Measurements from ENCODE around the gene PDE6A.

PDE6A gene

DNA sequence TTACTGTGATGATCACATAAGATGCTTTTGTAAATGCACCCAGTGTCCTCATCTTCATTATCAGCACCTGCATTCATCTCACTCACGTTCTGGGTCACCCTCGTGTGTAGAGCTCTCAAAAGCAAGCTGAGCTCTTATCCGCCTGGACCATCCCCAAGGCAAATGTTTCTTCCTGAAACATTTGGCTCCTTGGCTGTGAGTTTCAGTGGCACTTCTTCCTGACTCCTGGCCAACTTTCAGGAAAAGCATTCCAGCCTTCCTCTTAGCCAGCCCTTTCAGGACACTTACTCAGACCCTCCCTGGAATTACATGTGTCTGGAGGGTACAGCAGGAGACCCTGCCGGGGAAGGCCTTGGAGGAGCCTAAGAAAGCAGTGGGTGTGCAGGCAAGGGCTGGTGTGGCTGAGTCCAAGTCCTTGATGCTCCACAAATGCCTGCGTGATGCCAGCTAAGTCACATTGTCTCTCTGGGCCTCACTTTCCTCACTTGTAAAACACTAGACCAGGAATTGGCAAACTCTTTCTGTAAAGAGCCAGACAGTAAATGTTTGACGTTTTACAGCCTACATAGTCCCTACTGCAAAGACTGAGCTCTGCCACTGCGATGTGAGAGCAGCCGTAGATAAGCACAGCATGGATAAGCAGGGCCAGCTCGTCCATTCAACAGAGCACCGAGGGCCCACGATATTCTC is 72.1 kb downstream of the PDE6A start:
- DNase-seq (ENCODE audit: low spot score), result no peak
- in situ Hi-C loops (cut with MboI; ENCODE audit: low sequenced_read_pairs, unreplicated experiment), result no loop called here
- TF ChIP-seq, protein P1, sequence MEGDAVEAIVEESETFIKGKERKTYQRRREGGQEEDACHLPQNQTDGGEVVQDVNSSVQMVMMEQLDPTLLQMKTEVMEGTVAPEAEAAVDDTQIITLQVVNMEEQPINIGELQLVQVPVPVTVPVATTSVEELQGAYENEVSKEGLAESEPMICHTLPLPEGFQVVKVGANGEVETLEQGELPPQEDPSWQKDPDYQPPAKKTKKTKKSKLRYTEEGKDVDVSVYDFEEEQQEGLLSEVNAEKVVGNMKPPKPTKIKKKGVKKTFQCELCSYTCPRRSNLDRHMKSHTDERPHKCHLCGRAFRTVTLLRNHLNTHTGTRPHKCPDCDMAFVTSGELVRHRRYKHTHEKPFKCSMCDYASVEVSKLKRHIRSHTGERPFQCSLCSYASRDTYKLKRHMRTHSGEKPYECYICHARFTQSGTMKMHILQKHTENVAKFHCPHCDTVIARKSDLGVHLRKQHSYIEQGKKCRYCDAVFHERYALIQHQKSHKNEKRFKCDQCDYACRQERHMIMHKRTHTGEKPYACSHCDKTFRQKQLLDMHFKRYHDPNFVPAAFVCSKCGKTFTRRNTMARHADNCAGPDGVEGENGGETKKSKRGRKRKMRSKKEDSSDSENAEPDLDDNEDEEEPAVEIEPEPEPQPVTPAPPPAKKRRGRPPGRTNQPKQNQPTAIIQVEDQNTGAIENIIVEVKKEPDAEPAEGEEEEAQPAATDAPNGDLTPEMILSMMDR (IDR thresholded peaks at IDR 0.05; ENCODE audit: borderline replicate concordance, control extremely low read depth, extremely low read depth, insufficient read depth, missing control alignments), result no peak

GRCh38 chr5:149871471-149871870 is 73.1 kb downstream of the PDE6A start:
- in situ Hi-C loops (cut with MboI; ENCODE audit: low sequenced_read_pairs, unreplicated experiment), result no loop called here
- TF ChIP-seq, protein P1 (IDR thresholded peaks at IDR 0.05; ENCODE audit: borderline replicate concordance, control extremely low read depth, extremely low read depth, insufficient read depth, missing control alignments), result no peak

GRCh38 chr5:149870697-149871096 is 73.9 kb downstream of the PDE6A start:
- in situ Hi-C loops (cut with MboI; ENCODE audit: low sequenced_read_pairs, unreplicated experiment), result no loop called here
- TF ChIP-seq, protein P1 (IDR thresholded peaks at IDR 0.05; ENCODE audit: borderline replicate concordance, control extremely low read depth, extremely low read depth, insufficient read depth, missing control alignments), result no peak
- DNase-seq (ENCODE audit: low spot score), result no peak

More at GRCh38 chr5:149871471-149871870, 73.1 kb downstream of the PDE6A start:
- no peak for DNase-seq (ENCODE audit: low spot score)

DNA sequence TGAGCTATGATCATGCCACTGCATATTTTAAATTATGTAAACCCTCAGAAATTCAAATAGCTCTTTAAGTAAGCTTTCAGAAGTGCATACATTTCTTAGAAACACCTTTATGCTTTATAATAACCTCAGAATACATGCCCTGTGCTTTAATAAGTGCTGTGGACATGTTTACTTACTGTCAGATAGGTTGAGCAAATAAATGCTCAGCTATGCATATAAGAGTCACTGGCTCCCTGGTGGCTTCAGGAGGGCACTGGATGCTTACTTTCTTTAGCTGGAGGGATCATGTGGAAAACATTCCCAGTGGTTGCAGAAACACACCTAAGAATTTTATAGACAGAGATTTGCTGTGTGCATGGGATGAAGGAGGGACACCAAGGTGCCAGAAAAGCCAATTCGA is 74.4 kb downstream of the PDE6A start:
- in situ Hi-C loops (cut with MboI; ENCODE audit: low sequenced_read_pairs, unreplicated experiment), result no loop called here
- no peak for DNase-seq (ENCODE audit: low spot score)
- TF ChIP-seq, protein P1 (IDR thresholded peaks at IDR 0.05; ENCODE audit: borderline replicate concordance, control extremely low read depth, extremely low read depth, insufficient read depth, missing control alignments), result no peak

DNA sequence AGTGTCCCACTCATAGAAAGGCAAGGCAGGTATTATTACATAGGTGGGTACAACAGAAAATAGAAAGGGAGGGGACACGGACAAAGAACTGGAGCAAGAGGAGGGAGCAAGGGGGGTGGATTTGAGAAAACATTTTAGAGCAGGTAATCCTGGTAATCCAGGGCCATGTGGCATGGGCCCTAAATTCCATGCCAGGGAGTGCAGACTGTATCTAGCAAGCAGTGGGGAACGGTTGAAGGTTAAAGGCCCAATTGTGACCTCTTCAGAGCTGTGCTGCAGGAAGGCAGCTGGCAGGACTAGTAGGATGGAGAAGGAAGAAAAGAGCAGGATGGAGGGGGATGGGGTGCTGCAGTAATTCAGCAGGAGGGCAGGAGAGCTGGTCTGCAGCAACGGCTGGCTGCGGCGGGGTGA is 75.2 kb downstream of the PDE6A start:
- DNase-seq (ENCODE audit: low spot score), result no peak
- in situ Hi-C loops (cut with MboI; ENCODE audit: low sequenced_read_pairs, unreplicated experiment), result no loop called here
- TF ChIP-seq, protein P1 (IDR thresholded peaks at IDR 0.05; ENCODE audit: borderline replicate concordance, control extremely low read depth, extremely low read depth, insufficient read depth, missing control alignments), result no peak

DNA sequence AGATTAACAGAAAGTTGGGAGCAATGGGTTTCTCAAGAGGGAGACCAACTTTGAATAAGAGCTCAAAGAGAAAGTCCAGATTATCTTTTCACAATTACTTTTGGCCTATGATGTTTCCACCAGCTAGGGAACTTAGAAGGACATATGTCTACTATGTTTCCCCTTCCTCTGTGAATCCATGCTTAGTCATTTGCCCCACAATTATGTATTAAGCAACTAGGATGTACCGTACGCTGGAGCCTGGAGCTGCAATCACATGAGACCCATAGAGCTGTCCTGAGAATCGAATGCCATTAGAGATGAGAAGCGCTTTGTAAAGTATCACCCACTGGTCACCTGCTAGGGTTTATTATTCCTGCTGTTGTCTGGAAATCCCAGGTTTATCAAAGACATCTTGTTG is 78.8 kb downstream of the PDE6A start:
- in situ Hi-C loops (cut with MboI; ENCODE audit: low sequenced_read_pairs, unreplicated experiment), result no loop called here
- no peak for DNase-seq (ENCODE audit: low spot score)
- TF ChIP-seq, protein P1 (IDR thresholded peaks at IDR 0.05; ENCODE audit: borderline replicate concordance, control extremely low read depth, extremely low read depth, insufficient read depth, missing control alignments), result no peak

Measured in GM13976 (cell line).